GM21723 (cell line): ENCODE results near the gene LAMB4.

Experiments
- ATAC-seq: cut with Tn5 transposase; IDR thresholded peaks from one replicate; pipeline ENCODE4 v1.9.1; 2021; ENCODE audit warnings: mild to moderate bottlenecking, moderate library complexity; ENCODE audit not compliant: unreplicated experiment

LAMB4 gene

GRCh38 chr7:108018668-108019067, 111.5 kb downstream of the LAMB4 start:
- no peak for ATAC-seq

GRCh38 chr7:108017776-108018151, 112.4 kb downstream of the LAMB4 start:
- no peak for ATAC-seq

- ATAC-seq: no peak
These were observed 113.1 kb downstream of the LAMB4 start for GRCh38 chr7:108016841-108017775.

- ATAC-seq: no peak
These were observed 114.4 kb downstream of the LAMB4 start for GRCh38 chr7:108015740-108016139.

- ATAC-seq: no peak
These were observed 115.1 kb downstream of the LAMB4 start for GRCh38 chr7:108014747-108015682.

GRCh38 chr7:108014215-108014614, 115.9 kb downstream of the LAMB4 start:
- ATAC-seq: no peak

GRCh38 chr7:108012499-108013430, 117.4 kb downstream of the LAMB4 start:
- no peak for ATAC-seq

GRCh38 chr7:108010377-108010776, 119.8 kb downstream of the LAMB4 start:
- no peak for ATAC-seq

- no peak for ATAC-seq
These were observed 120.3 kb downstream of the LAMB4 start for GRCh38 chr7:108009873-108010272.

GRCh38 chr7:108008827-108009226, 121.3 kb downstream of the LAMB4 start:
- no peak for ATAC-seq

GRCh38 chr7:108008240-108008639, 121.9 kb downstream of the LAMB4 start:
- no peak for ATAC-seq

GRCh38 chr7:108007762-108008161, 122.4 kb downstream of the LAMB4 start:
- no peak for ATAC-seq

GRCh38 chr7:108007261-108007660, 122.9 kb downstream of the LAMB4 start:
- no peak for ATAC-seq

GRCh38 chr7:108004220-108005142, 125.7 kb downstream of the LAMB4 start:
- ATAC-seq: no peak

GRCh38 chr7:108003599-108003935, 126.6 kb downstream of the LAMB4 start:
- no peak for ATAC-seq

- no peak for ATAC-seq
These were observed 127.2 kb downstream of the LAMB4 start, which contains the start of gene LAMB1 for GRCh38 chr7:108002726-108003598. Gene LAMB1 (minus strand): TSS chr7:108003161. CDS start chr7:108002885, 276 bp downstream.

- ATAC-seq: no peak
These were observed 128.1 kb downstream of the LAMB4 start for GRCh38 chr7:108001764-108002725.
